ENCODE measurements around the gene NPBWR2.
"Not testable (repeated sequence)": the region's sequence is repeated elsewhere in the genome, so short reads cannot be mapped to it uniquely, and the experiment has no call there.

NPBWR2 gene

DNA sequence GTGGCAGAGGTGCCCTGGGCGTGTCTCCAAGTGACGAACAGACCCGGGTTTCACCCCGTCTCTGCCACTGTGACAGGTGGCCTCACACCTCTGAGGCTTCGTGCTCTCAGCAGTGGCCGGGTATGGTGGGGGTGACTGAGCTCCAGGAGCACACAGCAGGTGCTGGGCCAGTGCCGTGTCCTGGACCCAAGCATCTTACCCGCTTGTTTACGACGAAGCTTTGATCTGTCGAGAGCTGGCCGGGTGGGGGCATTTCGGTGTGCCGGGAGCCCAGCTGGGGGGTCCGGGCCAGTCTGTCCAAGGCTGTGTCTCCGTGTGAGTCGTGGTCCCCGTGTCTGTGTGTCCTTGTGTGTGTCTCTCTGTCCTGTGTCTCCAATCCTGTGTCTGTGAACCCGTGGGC lies 16.0 kb downstream of the NPBWR2 start:
- H3K4me3 ChIP-seq (ENCODE audit: low read depth, low read length): no peak overlapping the region

DNA sequence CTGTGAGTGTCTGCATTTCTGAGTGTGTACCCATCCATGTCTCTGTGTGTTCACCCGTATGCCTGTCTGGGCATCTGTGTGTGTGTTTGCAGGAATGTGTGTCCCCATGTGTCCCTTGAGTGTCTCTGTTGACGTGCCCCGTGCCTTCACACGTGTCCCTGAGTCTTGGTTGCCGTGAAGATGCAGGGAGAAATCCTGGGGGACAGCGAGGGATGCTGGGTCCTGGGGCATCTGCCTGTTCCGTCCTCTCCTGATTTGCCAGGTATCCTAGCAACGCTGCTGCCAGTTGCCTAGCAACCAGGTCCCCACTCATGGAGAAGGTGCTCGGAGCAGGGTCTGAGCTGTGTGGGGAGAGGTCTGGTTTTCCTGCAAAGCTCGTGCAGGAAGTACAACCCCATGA lies 17.2 kb downstream of the NPBWR2 start:
- no peak overlapping the region for H3K4me3 ChIP-seq (ENCODE audit: low read depth, low read length)
- TF ChIP-seq, protein P1, sequence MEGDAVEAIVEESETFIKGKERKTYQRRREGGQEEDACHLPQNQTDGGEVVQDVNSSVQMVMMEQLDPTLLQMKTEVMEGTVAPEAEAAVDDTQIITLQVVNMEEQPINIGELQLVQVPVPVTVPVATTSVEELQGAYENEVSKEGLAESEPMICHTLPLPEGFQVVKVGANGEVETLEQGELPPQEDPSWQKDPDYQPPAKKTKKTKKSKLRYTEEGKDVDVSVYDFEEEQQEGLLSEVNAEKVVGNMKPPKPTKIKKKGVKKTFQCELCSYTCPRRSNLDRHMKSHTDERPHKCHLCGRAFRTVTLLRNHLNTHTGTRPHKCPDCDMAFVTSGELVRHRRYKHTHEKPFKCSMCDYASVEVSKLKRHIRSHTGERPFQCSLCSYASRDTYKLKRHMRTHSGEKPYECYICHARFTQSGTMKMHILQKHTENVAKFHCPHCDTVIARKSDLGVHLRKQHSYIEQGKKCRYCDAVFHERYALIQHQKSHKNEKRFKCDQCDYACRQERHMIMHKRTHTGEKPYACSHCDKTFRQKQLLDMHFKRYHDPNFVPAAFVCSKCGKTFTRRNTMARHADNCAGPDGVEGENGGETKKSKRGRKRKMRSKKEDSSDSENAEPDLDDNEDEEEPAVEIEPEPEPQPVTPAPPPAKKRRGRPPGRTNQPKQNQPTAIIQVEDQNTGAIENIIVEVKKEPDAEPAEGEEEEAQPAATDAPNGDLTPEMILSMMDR (IDR thresholded peaks at IDR 0.05; ENCODE audit: low read depth, low read length): no peak

More for the DNA sequence above, 16.0 kb downstream of the NPBWR2 start:
- TF ChIP-seq, protein P1 (IDR thresholded peaks at IDR 0.05; ENCODE audit: low read depth, low read length): no peak

DNA sequence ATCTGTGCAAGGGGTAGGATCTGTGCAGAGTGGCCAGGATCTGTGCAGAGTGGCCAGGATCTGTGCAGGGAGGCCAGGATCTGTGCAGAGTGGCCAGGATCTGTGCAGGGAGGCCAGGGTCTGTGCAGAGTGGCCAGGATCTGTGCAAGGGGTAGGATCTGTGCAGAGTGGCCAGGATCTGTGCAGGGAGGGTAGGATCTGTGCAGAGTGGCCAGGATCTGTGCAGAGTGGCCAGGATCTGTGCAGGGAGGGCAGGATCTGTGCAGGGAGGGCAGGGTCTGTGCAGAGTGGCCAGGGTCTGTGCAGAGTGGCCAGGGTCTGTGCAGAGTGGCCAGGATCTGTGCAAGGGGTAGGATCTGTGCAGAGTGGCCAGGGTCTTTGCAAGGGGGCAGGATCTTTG lies 18.8 kb downstream of the NPBWR2 start:
- H3K4me3 ChIP-seq (ENCODE audit: low read depth, low read length): not testable (repeated sequence)

DNA sequence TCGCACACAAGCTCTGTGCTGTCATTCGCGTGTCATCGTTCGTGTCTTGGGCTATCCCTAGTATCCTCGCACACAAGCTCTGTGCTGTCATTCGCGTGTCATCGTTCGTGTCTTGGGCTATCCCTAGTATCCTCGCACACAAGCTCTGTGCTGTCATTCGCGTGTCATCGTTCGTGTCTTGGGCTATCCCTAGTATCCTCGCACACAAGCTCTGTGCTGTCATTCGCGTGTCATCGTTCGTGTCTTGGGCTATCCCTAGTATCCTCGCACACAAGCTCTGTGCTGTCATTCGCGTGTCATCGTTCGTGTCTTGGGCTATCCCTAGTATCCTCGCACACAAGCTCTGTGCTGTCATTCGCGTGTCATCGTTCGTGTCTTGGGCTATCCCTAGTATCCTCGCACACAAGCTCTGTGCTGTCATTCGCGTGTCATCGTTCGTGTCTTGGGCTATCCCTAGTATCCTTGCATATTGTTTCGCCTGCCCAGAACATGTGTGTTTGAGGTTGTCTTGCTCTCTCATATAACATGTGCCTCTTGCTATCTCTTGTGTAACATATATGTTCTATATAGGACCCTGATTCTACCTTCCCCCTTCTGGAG lies 20.0 kb downstream of the NPBWR2 start:
- H3K4me3 ChIP-seq (ENCODE audit: low read depth, low read length): not testable (repeated sequence)

DNA sequence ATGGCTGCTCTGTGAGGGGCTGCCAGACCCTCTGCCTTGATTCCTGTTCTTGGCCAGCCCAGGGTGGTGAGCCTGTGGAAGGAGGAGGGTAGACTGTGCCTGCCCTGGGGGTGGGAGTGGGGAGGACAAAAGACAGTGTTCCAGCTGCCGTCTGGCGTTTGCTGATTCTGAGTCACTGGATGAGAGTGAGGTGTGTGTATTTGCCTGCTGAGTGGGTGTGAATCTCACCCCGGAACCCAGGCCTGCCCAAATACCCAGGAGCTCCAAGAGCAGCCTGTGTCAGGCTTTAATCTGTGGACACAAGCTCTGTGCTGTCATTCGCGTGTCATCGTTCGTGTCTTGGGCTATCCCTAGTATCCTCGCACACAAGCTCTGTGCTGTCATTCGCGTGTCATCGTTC lies 20.6 kb downstream of the NPBWR2 start:
- TF ChIP-seq, protein P1 (IDR thresholded peaks at IDR 0.05; ENCODE audit: low read depth, low read length): no peak
- H3K4me3 ChIP-seq (ENCODE audit: low read depth, low read length): no peak overlapping the region

DNA sequence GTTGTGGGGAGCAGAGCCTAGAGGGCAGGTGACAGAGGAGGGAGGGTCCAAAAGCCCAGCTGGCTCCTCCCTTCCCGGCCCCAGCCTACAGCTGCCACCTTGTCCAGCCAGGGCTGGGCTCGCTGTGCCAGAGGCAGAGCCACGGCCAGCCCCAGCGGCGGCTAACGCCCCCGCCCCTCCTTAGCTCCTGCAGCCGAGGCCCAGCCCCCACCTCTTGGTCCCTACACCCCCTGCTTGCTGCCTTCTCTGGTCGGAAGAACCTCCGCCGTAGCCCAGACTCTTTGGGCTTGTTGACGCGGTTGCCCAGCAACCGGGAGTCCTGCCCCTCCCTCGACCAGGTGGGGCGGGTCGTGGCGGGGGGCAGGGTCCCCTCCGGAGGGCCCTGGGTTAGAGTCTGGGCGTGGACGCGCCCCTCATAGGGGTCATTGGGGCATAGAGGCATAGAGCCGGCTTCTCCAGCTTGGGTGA lies 22.6 kb downstream of the NPBWR2 start:
- TF ChIP-seq, protein P1 (IDR thresholded peaks at IDR 0.05; ENCODE audit: low read depth, low read length): no peak
- no peak overlapping the region for H3K4me3 ChIP-seq (ENCODE audit: low read depth, low read length)

DNA sequence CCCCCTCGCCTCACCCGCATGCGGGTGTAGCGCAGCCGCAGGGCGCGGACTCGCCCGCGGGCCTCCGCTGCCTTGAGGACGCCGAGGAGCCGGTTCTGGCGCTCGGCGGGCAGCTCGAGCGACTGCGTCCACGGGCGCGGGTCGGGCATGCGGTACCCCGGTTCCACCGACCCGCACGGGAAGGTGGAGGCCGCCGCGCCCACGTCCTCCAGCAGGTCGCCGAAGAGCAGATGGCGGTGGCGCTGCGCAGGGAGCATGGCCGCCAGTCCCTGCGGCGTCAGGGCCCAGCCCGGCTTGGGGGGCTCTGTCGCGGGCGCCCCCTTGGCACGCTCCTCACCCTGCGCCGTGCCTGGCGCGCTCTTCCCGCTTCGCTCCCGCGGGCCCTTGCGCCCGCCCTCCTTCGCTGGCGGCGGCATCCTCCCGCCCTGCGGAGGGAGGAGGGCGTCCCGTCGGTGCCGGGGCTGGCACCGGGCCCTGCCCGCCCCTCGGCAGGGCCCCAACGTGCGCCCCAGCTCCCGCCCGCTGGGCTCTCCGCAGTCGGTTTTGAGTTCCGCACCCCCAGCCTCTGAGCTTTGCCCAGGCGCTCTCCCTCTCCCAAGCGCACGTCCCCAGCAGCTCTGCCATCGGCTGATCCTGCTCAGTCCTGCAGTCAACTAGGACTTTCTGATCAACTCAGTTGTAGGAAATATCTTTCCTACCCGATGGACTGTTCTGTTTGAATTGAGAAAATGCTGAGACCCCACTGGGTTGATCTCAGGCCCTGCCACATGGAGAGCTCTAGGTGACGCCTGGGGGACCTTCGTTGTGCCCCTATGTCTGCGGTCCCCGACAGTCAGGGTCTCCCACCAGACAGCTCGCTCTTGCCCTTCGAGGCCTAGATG lies 23.3 kb downstream of the NPBWR2 start, which contains the start of gene LKAAEAR1:
Gene LKAAEAR1, minus strand, starts transcription at position 595 of the 881 bp plus-strand sequence. Its CDS starts 179 bp downstream, at position 416.
- TF ChIP-seq, protein P1 (IDR thresholded peaks at IDR 0.05; ENCODE audit: low read depth, low read length): no peak
- peak within 1 kb of the TSS; percentile 49 for H3K4me3 ChIP-seq (ENCODE audit: low read depth, low read length)

DNA sequence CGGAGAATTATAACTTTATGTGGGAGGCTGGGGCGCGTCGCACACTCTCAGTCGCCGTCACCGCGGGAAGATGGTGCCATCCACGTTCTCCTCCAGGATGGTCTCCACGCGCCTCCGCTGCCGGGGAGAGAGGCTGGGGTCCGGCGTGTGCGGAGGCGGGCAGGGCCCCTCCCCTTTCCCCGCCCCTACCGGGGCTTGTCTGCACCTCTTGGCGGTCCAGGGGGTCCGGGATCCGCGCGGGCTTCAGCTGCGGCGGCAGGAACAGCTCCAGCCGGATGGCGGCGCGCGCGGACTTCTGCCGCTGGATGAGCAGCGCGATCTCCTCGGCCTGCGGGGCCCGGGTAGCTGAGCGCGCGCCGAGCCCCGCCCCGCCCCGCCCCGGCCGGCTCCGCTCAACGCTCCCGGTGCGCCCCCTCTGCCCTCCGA lies 24.0 kb downstream of the NPBWR2 start:
- peak overlapping the region; percentile 49 for H3K4me3 ChIP-seq (ENCODE audit: low read depth, low read length)
- TF ChIP-seq, protein P1 (IDR thresholded peaks at IDR 0.05; ENCODE audit: low read depth, low read length): peak; percentile 56
